Erythroblast (primary cell): ENCODE data around the gene ZNF521.

Experiments used
- DNase-seq, 2 experiments: peaks; one replicate each; lab custom pipeline; 2025; lab: John Stamatoyannopoulos, UW
- GATA1 ChIP-seq: IDR thresholded peaks from 2 replicates; pipeline ENCODE4 v1.6.1; 2011; ENCODE audit warnings: low read depth, mild to moderate bottlenecking, control low read depth, low read length, moderate library complexity
- POLR2A ChIP-seq: IDR thresholded peaks from 2 replicates; pipeline ENCODE4 v1.6.1; 2011; ENCODE audit warnings: mild to moderate bottlenecking, low read length

Gene ZNF521

DNA sequence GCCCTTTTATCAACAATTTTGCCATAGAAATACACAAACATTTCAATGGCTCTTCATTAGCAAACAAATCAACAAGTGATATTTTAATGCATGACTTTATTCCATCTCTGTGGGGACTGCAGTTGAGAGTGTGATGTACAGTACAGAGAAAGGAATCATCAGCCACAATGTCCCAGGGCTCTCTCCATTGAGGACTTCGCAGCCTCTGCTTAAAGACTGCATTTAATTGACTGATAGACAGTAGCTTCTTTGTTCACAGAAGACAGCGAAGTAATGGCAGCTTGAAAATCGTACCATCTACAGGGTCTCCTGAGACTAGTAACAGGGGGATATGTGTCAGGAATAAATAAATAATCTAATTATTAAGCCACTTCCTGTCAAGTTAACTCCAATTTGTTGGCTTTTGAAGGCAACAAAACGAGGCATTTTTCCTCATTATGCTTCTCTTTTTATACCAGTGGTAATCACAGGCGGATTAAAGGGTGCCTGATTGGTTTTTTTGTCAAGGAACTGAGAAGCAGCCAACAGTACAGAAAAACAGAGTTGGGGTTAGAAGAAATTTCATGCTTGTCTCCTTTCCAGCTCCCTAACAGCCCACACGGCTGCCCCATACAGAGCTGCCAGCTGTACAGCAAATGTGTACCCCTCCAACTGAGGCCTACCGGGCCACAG lies 164.3 kb downstream of the ZNF521 start:
- no peak for DNase-seq
- TF ChIP-seq GATA1 (no peak), POLR2A (no peak)

- no peak for DNase-seq
Observed at GRCh38 chr18:25186871-25187270, 165.1 kb downstream of the ZNF521 start.

GRCh38 chr18:25181993-25182392 lies 170.0 kb downstream of the ZNF521 start:
- DNase-seq: no peak
- no peak for TF ChIP-seq GATA1
- TF ChIP-seq POLR2A: no peak

More at GRCh38 chr18:25186871-25187270, 165.1 kb downstream of the ZNF521 start:
- TF ChIP-seq GATA1 (no peak), POLR2A (no peak)

GRCh38 chr18:25181581-25181980 lies 170.4 kb downstream of the ZNF521 start:
- TF ChIP-seq POLR2A (no peak), GATA1 (no peak)
- no peak for DNase-seq

DNA sequence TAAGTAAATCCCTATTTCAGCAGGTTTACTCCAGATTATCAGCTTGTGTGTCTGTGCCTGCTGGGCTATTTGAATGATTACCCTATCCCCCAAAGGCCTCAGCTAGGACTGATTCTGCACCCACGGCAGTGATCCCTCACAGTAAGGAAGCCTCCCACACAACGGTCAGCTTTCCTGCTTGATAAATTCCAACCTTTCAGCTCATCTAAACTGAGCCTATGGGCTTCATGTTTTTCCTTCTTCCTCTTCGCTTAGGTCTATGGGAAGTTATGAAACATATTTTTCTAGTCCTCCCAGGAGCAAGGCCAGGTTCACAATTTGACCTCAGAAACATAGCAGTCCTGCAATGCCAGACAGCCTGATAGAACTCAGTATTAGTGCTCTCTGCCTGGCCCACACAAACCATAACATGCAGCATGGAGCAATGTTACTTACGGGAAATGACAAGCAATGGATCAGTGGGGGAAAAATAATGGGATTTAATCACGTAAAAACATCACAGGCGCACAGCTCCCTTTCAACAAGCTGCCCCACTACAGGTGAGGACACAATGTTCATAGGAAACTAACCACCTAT lies 170.9 kb downstream of the ZNF521 start:
- TF ChIP-seq GATA1 (no peak), POLR2A (no peak)
- DNase-seq: no peak

GRCh38 chr18:25177631-25178030 lies 174.3 kb downstream of the ZNF521 start:
- TF ChIP-seq POLR2A (no peak), GATA1 (no peak)
- DNase-seq: no peak

GRCh38 chr18:25176518-25177042 lies 175.4 kb downstream of the ZNF521 start:
- TF ChIP-seq GATA1 (no peak), POLR2A (no peak)
- DNase-seq: no peak

DNA sequence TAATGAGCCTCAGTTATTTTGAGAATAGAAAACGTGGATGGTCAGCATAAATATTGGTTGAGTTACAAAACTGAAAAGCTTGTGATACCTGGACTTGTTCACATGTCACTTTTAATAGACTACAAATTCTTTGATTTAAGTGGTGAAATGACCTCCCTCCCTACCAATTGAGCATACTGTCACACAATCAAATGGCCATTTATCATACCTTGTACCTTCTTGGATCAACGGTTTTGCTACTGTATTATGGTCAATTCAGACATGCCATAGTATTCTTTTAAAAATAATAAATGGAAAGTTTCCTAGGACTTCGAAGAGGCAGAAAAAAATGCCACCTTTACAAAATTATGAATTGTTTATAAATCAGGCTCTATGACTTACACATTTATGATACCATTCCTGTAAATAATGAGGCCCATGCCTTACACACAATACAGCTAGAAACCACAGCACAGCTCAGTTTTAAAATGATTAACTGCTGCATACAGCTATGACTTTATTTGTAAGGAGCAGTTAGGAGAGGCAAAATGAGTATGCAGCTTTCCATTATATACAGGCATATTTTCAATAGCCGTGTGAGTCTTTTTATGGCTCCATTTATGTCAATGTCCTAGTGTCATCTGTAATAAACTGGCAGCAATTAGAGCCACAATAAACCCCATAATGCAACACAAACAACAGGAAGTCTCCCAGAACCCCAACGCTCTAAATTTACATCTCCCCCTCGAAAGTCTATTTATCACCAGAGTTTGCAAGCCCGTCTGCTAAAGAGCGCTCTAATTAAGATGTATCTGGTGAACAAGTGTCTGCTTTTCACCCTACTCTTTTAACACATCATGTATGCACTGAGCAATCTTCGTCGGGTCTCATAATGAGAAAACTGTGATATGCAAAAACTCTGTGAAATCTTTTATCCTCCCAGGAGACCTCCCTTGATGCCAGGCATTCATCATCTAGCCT lies 176.1 kb downstream of the ZNF521 start:
- DNase-seq: no peak

GRCh38 chr18:25174324-25174723 lies 177.6 kb downstream of the ZNF521 start:
- no peak for DNase-seq
- no peak for TF ChIP-seq POLR2A
- no peak for TF ChIP-seq GATA1

More for the DNA sequence above, 176.1 kb downstream of the ZNF521 start:
- TF ChIP-seq GATA1 (no peak), POLR2A (no peak)

- no peak for DNase-seq
- no peak for TF ChIP-seq POLR2A
- TF ChIP-seq GATA1: no peak
Observed at GRCh38 chr18:25171334-25171733, 180.6 kb downstream of the ZNF521 start.

DNA sequence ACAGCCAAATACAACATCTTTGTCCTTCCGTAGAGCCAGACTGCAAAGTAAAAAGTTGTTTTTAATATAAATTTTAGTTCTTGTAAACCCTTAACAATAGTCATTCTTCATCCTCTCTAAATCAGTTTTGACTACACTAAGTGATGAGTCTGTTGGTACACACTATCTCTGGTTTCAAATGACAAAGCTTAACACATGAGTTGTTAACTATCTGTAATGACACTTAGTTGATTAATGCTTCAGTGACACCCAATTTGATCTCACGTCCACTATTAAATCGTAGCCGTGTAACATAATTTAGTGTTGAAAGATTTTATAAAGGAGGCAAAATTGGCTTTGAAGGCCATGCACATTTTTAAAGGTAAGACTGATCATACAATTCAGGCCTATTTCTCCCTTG lies 181.6 kb downstream of the ZNF521 start:
- DNase-seq: no peak
- TF ChIP-seq POLR2A (no peak), GATA1 (no peak)

DNA sequence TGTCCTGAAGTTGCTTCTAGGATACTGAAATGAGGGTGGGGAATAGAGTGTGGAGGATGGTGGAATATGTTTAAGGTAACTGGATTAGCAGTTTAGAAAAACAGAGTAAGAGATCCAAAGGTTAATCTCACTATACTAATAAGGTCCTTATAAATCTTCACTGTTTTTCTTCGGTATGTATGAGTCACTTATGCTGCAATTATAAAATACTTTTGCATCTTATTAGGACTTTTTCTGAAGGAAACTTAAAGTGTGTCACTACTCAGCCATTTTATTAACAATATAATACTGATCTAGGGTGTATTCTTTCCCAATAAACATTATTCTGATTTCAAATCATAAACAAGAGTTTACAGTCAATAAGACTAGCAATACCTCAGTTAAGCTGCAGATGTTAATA lies 182.3 kb downstream of the ZNF521 start:
- TF ChIP-seq POLR2A (no peak), GATA1 (no peak)
- no peak for DNase-seq

- TF ChIP-seq POLR2A (no peak), GATA1 (no peak)
- no peak for DNase-seq
Observed at GRCh38 chr18:25167612-25168410, 184.2 kb downstream of the ZNF521 start.

DNA sequence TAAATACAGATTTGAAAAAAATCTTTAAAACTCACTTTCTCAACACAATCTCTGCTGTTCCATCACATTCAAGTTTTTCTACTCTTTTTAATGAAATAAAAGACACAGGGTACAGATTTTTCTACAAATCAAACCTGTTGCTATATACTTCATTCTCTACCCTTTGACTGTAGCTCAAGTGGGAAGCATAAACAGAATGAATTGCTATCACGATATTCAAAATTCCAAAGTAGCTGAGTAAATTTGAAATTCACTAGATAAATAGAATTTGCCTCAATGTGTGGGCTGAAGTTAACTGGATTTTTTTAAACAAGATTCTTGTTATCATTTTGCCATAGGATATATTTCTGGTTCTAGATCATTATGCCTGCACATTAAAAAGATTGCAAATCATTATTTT lies 185.9 kb downstream of the ZNF521 start:
- TF ChIP-seq GATA1: no peak
- no peak for TF ChIP-seq POLR2A

More for the DNA sequence above, 185.9 kb downstream of the ZNF521 start:
- no peak for DNase-seq
